Stimulated activated CD4-positive, alpha-beta T cell treated with anti-CD3 and anti-CD28 coated beads, Interleukin-4, amount 100 ng/mL, for 24 hours (primary cell): ENCODE measurements around the gene FBP2.
A peak's percentile ranks its signal among the peaks of the same experiment; 100 is the strongest.
"Not testable (repeated sequence)": the region's sequence is repeated elsewhere in the genome, so short reads cannot be mapped to it uniquely, and the experiment has no call there.

ENCODE experiments used
- DNase-seq: peaks from one replicate; pipeline ENCODE4 v3.0.0-alpha.2; 2020

The FBP2 gene

GRCh38 chr9:94603259-94604160, 9.9 kb upstream of the FBP2 start:
- DNase-seq, result peak; percentile 77

- no peak for DNase-seq
Observed at GRCh38 chr9:94602666-94603065, 9.0 kb upstream of the FBP2 start.

- DNase-seq, result no peak
Observed at GRCh38 chr9:94600715-94601114, 7.1 kb upstream of the FBP2 start.

GRCh38 chr9:94600258-94600657, 6.6 kb upstream of the FBP2 start:
- no peak for DNase-seq

- DNase-seq, result no peak
Observed at GRCh38 chr9:94599102-94599501, 5.5 kb upstream of the FBP2 start.

- DNase-seq, result not testable (repeated sequence)
Observed at GRCh38 chr9:94592683-94593082, 941 bp downstream of the FBP2 start.

GRCh38 chr9:94591876-94592275, 1.7 kb downstream of the FBP2 start:
- DNase-seq, result no peak

- DNase-seq, result not testable (repeated sequence)
Observed at GRCh38 chr9:94591046-94591545, 2.5 kb downstream of the FBP2 start.

- no peak for DNase-seq
Observed at GRCh38 chr9:94588681-94589080, 4.9 kb downstream of the FBP2 start.

GRCh38 chr9:94586814-94587213, 6.8 kb downstream of the FBP2 start:
- no peak for DNase-seq

GRCh38 chr9:94586316-94586715, 7.3 kb downstream of the FBP2 start:
- no peak for DNase-seq

GRCh38 chr9:94584555-94584954, 9.1 kb downstream of the FBP2 start:
- DNase-seq, result no peak

GRCh38 chr9:94581728-94582127, 11.9 kb downstream of the FBP2 start:
- no peak for DNase-seq

GRCh38 chr9:94577571-94577970, 16.1 kb downstream of the FBP2 start:
- no peak for DNase-seq

GRCh38 chr9:94577036-94577435, 16.6 kb downstream of the FBP2 start:
- no peak for DNase-seq

GRCh38 chr9:94576131-94576530, 17.5 kb downstream of the FBP2 start:
- DNase-seq, result no peak

- DNase-seq, result no peak
Observed at GRCh38 chr9:94568972-94569712, 24.5 kb downstream of the FBP2 start.

- DNase-seq, result no peak
Observed at GRCh38 chr9:94568250-94568889, 25.3 kb downstream of the FBP2 start.

GRCh38 chr9:94567271-94567670, 26.4 kb downstream of the FBP2 start:
- DNase-seq, result no peak

- no peak for DNase-seq
Observed at GRCh38 chr9:94566550-94566949, 27.1 kb downstream of the FBP2 start.

- not testable (repeated sequence) for DNase-seq
Observed at GRCh38 chr9:94564279-94564678, 29.3 kb downstream of the FBP2 start.

GRCh38 chr9:94563548-94563947, 30.1 kb downstream of the FBP2 start:
- no peak for DNase-seq

GRCh38 chr9:94560237-94560636, 33.4 kb downstream of the FBP2 start:
- DNase-seq, result no peak
